D721Med (cell line): ENCODE measurements around the gene PTGER4.

Experiments
- DNase-seq: peaks from one replicate; pipeline ENCODE4 v3.0.0; 2011; ENCODE audit warnings: low spot score; ENCODE audit not compliant: insufficient read length
- FAIRE-seq: peaks from 2 replicates; lab custom pipeline; 2011; peaks lifted over from hg19 to GRCh38; lab: Jason Lieb, UNC
- TF ChIP-seq, protein P1 (sequence below): IDR thresholded peaks from 2 replicates; pipeline ENCODE4 v1.5.1; 2012; ENCODE audit warnings: mild to moderate bottlenecking, control low read depth; ENCODE audit not compliant: insufficient read depth; ENCODE audit errors: missing control alignments

The PTGER4 gene

DNA sequence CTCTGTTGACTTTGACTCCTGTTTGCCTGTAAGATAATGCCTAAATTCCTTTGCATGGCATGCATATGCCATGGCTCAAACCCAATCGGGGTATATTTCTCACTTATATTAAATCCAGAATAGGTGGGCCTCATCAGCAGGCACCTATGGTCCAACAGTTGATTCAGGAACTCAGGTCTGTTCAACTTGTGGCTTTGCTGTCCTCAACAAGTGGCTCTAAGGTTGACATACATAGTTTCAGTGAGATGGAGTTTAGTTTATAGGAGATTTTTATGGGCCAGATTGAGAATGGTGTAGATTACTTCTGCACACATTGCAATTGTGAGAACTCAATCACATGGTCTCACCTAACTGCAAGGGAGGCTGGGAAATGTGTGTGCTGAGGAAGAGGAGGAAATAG is 31.6 kb upstream of the PTGER4 start:
- no peak for FAIRE-seq
- TF ChIP-seq, protein P1, sequence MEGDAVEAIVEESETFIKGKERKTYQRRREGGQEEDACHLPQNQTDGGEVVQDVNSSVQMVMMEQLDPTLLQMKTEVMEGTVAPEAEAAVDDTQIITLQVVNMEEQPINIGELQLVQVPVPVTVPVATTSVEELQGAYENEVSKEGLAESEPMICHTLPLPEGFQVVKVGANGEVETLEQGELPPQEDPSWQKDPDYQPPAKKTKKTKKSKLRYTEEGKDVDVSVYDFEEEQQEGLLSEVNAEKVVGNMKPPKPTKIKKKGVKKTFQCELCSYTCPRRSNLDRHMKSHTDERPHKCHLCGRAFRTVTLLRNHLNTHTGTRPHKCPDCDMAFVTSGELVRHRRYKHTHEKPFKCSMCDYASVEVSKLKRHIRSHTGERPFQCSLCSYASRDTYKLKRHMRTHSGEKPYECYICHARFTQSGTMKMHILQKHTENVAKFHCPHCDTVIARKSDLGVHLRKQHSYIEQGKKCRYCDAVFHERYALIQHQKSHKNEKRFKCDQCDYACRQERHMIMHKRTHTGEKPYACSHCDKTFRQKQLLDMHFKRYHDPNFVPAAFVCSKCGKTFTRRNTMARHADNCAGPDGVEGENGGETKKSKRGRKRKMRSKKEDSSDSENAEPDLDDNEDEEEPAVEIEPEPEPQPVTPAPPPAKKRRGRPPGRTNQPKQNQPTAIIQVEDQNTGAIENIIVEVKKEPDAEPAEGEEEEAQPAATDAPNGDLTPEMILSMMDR = no peak

DNA sequence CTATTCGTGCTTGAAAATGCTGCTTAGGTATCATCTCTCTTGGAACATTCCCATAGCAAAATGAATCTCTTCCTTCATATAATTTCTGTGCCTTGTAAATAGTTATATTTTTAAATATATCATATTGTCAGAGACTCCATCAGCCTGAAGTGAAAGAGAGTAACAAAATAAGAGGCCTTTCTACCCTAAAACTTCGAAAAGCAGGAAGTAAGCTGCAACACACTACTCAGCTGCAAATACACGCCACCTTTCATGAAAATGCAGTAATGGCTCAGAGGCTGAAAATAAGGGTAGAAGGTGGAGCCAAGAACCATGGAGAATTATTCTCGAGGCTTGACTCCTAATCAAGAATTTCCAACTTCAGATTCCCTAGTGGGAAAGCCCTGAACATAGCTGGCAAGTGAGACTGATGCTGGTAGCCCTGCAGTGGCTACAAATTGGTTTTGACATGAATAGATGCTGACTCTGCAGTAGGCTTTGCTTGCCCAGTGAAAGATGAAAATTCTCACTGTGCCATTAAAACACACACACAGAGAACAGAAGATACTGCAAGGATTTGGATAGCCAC is 30.2 kb upstream of the PTGER4 start:
- no peak for FAIRE-seq
- no peak for DNase-seq

More for the DNA sequence above, 31.6 kb upstream of the PTGER4 start:
- no peak for DNase-seq

DNA sequence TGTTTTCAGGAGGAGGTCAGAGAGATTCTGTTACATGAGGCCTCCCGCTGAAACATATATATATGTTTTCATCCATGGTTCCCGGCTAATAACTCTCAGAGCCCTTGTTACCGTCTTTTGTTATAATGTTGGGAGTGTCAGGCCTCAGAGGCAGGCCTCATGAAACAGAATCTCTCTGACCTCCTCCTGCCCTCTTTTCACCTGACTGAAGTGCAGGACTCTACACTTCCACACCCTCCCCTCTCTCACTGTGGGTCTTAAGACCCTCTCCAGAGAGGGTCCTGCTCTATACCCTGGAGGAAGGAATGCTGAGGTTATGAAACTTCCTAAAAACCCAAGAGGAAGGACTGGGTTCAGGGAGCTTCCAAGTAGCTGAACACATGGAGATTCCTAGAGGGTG is 28.5 kb upstream of the PTGER4 start:
- DNase-seq = no peak
- TF ChIP-seq, protein P1 = no peak
- FAIRE-seq = no peak

More for the DNA sequence above, 30.2 kb upstream of the PTGER4 start:
- TF ChIP-seq, protein P1 = no peak

DNA sequence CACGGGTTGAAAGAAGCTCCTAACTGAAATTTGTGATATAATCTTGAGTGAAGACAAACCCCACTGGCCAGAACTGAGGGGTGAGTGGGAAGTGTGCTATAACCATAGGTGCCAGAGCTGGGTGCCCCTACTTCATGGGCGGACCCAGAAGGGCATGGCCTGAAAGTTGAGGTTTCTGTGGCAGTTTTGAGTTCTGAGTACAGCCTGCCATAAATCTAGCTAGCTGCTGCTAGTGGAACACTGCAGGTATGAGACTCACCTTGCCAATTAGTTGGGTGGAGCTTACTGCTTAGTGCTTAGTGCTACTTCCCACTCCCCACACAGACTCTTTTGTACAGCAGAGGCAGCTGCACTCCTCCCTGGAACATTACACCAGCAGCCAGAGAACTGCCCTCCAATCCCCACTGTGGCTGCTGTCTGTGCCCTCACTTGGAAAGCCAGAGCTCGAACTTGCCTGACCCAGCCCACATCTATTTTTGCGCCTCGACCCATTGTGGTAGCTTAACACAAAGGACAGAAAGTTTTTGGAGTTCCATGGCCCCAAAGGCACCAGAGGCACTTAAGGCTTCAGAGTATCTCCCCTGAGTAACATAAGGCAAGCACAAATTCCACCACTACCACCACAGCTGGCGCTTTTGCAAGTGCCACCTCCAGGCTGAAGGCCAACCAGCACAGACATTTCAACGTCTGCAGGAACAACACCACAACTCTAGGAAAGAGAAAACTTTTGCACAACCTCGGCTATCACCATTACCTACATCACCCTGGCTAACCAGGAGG is 27.1 kb upstream of the PTGER4 start:
- FAIRE-seq = no peak
- no peak for DNase-seq
- TF ChIP-seq, protein P1 = no peak

DNA sequence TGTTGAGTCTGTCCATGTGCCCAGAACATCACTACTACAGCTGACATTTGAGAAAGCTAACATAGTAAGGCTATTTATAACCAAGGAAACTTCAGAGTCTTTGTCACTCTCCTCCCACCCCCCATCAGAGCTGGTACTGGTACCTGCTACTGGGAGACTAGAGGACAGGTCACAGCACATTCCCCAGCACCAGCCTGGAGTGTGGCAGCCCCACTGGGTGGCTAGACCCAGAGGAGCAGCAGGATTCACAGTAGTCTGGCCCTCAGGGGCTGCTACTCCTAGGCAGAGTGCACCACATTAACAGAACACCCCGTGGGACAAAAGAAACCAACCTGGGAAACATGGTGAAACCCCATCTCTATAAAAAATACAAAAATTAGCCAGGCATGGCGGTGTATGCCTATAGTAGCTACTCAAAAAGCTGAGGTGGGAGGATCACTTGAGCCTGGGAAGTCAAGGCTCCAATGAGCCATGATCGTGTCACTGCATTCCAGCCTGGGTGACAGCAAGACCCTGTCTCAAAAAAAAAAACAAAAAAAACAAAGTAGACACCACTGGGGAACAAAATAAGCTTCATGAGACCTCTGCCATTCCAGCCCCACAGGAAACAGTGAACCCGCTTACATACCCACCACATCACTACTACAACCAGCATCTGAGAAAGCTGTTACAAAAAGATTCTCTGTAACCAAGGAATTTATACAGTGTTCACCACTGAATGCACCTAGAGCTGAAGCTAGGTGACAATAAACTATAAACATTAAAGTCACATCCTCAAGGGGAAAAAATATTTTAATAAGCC is 26.3 kb upstream of the PTGER4 start:
- TF ChIP-seq, protein P1 = no peak
- DNase-seq (no peak), FAIRE-seq (no peak)

DNA sequence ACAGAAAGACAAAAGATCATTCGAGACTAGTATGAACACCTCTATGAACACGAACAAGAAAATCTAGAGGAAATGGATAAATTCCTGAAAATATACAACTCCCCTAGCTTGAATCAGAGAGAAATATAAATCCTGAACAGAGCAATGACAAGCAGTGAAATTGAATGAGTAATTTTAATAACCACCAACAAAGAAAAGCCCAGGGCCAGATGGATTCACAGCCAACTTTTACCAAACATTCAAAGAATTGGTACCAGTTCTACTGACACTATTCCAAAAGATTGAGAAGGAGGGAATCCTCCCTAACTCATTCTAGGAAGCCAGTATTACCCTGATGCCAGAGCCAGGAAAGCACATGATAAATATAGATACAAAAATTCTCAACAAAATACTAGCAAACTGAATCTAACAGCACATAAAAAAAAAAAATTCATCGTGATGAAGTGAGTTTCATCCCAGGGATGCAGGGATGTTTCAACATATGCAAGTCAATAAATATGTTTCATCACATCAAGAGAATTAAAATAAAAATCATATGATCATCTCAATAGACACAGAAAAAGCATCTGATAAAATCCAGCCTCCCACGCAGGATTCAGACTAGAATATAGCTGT is 25.2 kb upstream of the PTGER4 start:
- FAIRE-seq = no peak
- TF ChIP-seq, protein P1 = no peak
- DNase-seq = no peak
